H1 (cell line): ENCODE measurements around the gene GIMD1. TPM values are rescaled to one million over a fixed set of nuclear protein-coding genes. Genes with fewer than 3 reads are reported as not detected.

Source experiments
- CTCF ChIA-PET: fragments of 300-600 bp; sonication (Branson Sonifier 250); formaldehyde crosslinking; loops from one replicate; lab custom pipeline; 2021; ENCODE audit not compliant: partially characterized antibody; lab: Charles Lee
- POLR2A ChIA-PET: fragments of 300-600 bp; sonication (Branson Sonifier 250); formaldehyde crosslinking; loops from one replicate; lab custom pipeline; 2021; ENCODE audit warnings: inconsistent platforms; ENCODE audit not compliant: partially characterized antibody; lab: Charles Lee
- DNase-seq, 2 experiments: peaks; one replicate each; pipeline versions ENCODE4 v3.0.0 to v3.0.0-alpha.2; 2010 to 2022; ENCODE audit warnings: low spot score in 2 of 2, low read depth in 1 of 2, mixed read lengths in 1 of 2
- FAIRE-seq: peaks from 2 replicates; lab custom pipeline; 2011; peaks lifted over from hg19 to GRCh38; lab: Jason Lieb, UNC
- H2AFZ ChIP-seq: 2 replicates; pipeline ENCODE4 v1.8.1; 2012; ENCODE audit warnings: low read length, inconsistent platforms
- H2AK5ac ChIP-seq: 2 replicates; pipeline ENCODE4 v1.6.1; 2013; ENCODE audit warnings: low read depth, low read length
- H2BK120ac ChIP-seq: replicated peaks from 2 replicates; pipeline ENCODE3; 2013; ENCODE audit warnings: low read depth, low read length, inconsistent platforms
- H2BK12ac ChIP-seq: 2 replicates; pipeline ENCODE4 v1.6.1; 2013; ENCODE audit warnings: low read depth, low read length
- H2BK15ac ChIP-seq: 2 replicates; pipeline ENCODE4 v1.6.1; 2013; ENCODE audit warnings: low read length
- H2BK20ac ChIP-seq: 2 replicates; pipeline ENCODE4 v1.6.1; 2013; ENCODE audit warnings: low read length
- H2BK5ac ChIP-seq: 2 replicates; pipeline ENCODE4 v1.6.1; 2013; ENCODE audit warnings: low read depth, low read length
- H3K14ac ChIP-seq: 2 replicates; pipeline ENCODE4 v1.6.1; 2013; ENCODE audit warnings: inconsistent platforms; ENCODE audit not compliant: insufficient read length
- H3K18ac ChIP-seq: 2 replicates; pipeline ENCODE4 v1.6.1; 2013; ENCODE audit warnings: low read length; ENCODE audit errors: extremely low read depth
- H3K23ac ChIP-seq: 2 replicates; pipeline ENCODE4 v1.6.1; 2013; ENCODE audit warnings: inconsistent platforms; ENCODE audit not compliant: insufficient read length
- H3K23me2 ChIP-seq: 2 replicates; pipeline ENCODE4 v1.6.1; 2013; ENCODE audit warnings: low read depth, low read length
- H3K27ac ChIP-seq: 2 replicates; pipeline ENCODE4 v1.6.1; 2011; ENCODE audit warnings: low read depth, low read length, inconsistent platforms
- H3K27me3 ChIP-seq, 4 experiments: replicated peaks in 1 of 4; 1 replicate in 1 of 4; 2 replicates in 3 of 4; pipeline versions ENCODE4 v1.6.1 to v1.8.1; 2011 to 2013; ENCODE audit warnings: low read length in 3 of 4, mild to moderate bottlenecking in 3 of 4, inconsistent platforms in 2 of 4, mixed read lengths in 2 of 4, moderate library complexity in 1 of 4; ENCODE audit not compliant: control insufficient read depth in 3 of 4, insufficient read depth in 3 of 4; ENCODE audit errors: extremely low read depth in 1 of 4
- H3K36me3 ChIP-seq, 4 experiments: 2 replicates each; pipeline versions ENCODE4 v1.6.1 to v1.8.1; 2011 to 2013; ENCODE audit warnings: mild to moderate bottlenecking in 4 of 4, low read length in 3 of 4, moderate library complexity in 2 of 4, control low read depth in 1 of 4, inconsistent platforms in 1 of 4; ENCODE audit not compliant: insufficient read depth in 4 of 4, control insufficient read depth in 2 of 4
- H3K4ac ChIP-seq: replicated peaks from 2 replicates; pipeline ENCODE3; 2013; ENCODE audit warnings: low read length, low read depth, mixed read lengths, inconsistent platforms; ENCODE audit not compliant: insufficient read length
- H3K4me1 ChIP-seq, 4 experiments: replicated peaks in 1 of 4; 1 replicate in 1 of 4; 2 replicates in 3 of 4; pipeline versions ENCODE4 v1.6.1 to v1.8.1; 2011 to 2013; ENCODE audit warnings: low read length in 3 of 4, inconsistent platforms in 2 of 4, mixed read lengths in 1 of 4; ENCODE audit not compliant: insufficient read depth in 4 of 4, control insufficient read depth in 3 of 4
- H3K4me2 ChIP-seq, 2 experiments: 2 replicates each; pipeline versions ENCODE4 v1.6.1 to v1.8.1; 2011 to 2013; ENCODE audit warnings: low read depth in 2 of 2, low read length in 2 of 2, control low read depth in 1 of 2, inconsistent platforms in 1 of 2, mild to moderate bottlenecking in 1 of 2; ENCODE audit not compliant: insufficient read depth in 1 of 2
- H3K4me3 ChIP-seq, 4 experiments: fragments of 200-600, 300-600 bp in 1 of 4; sonication (generic), shearing (Covaris generic), sonication (Bioruptor Twin) in 1 of 4; 2 replicates each; pipeline versions ENCODE4 v1.5.1 to v1.8.1; 2011 to 2016; ENCODE audit warnings: low read length in 4 of 4, low read depth in 3 of 4, control low read depth in 2 of 4, inconsistent platforms in 2 of 4, mild to moderate bottlenecking in 2 of 4, mixed read lengths in 1 of 4, moderate library complexity in 1 of 4; ENCODE audit not compliant: insufficient read depth in 2 of 4; ENCODE audit errors: extremely low read depth in 1 of 4
- H3K56ac ChIP-seq: replicated peaks from 2 replicates; pipeline ENCODE3; 2013; ENCODE audit warnings: low read depth, mild to moderate bottlenecking, mixed read lengths, low read length, inconsistent platforms; ENCODE audit not compliant: insufficient read length
- H3K79me1 ChIP-seq: 2 replicates; pipeline ENCODE4 v1.6.1; 2013; ENCODE audit warnings: low read depth, low read length, control low read depth
- H3K79me2 ChIP-seq, 2 experiments: 2 replicates each; pipeline versions ENCODE4 v1.6.1 to v1.8.1; 2012 to 2013; ENCODE audit warnings: low read length in 2 of 2, mild to moderate bottlenecking in 2 of 2, inconsistent platforms in 1 of 2; ENCODE audit not compliant: insufficient read depth in 2 of 2, control insufficient read depth in 1 of 2
- H3K9ac ChIP-seq, 4 experiments: replicated peaks in 1 of 4; 1 replicate in 1 of 4; 2 replicates in 3 of 4; pipeline versions ENCODE4 v1.6.1 to v1.8.1; 2011 to 2013; ENCODE audit warnings: low read depth in 3 of 4, low read length in 3 of 4, control low read depth in 2 of 4, mild to moderate bottlenecking in 2 of 4, moderate library complexity in 2 of 4, inconsistent platforms in 1 of 4; ENCODE audit errors: extremely low read depth in 1 of 4
- H3K9me3 ChIP-seq, 2 experiments: 2 replicates each; pipeline versions ENCODE4 v1.6.1 to v1.8.1; 2012 to 2013; ENCODE audit warnings: mild to moderate bottlenecking in 2 of 2, moderate library complexity in 2 of 2, control low read depth in 1 of 2, inconsistent platforms in 1 of 2, low read depth in 1 of 2, low read length in 1 of 2, mixed read lengths in 1 of 2; ENCODE audit not compliant: insufficient read depth in 2 of 2
- H4K20me1 ChIP-seq, 2 experiments: replicated peaks in 1 of 2; 2 replicates each; pipeline versions ENCODE3 to v1.8.1; 2011 to 2013; ENCODE audit warnings: inconsistent platforms in 2 of 2, low read length in 2 of 2, mild to moderate bottlenecking in 1 of 2; ENCODE audit not compliant: insufficient read depth in 2 of 2, control insufficient read depth in 1 of 2
- H4K5ac ChIP-seq: 2 replicates; pipeline ENCODE4 v1.6.1; 2013; ENCODE audit warnings: low read length, low read depth, mixed read lengths, inconsistent platforms; ENCODE audit not compliant: insufficient read length
- H4K8ac ChIP-seq: 2 replicates; pipeline ENCODE4 v1.8.0; 2013; ENCODE audit warnings: mild to moderate bottlenecking, moderate library complexity, low read length, inconsistent platforms; ENCODE audit not compliant: insufficient read depth; ENCODE audit errors: extremely low read depth
- H4K91ac ChIP-seq: replicated peaks from 2 replicates; pipeline ENCODE3; 2013; ENCODE audit warnings: low read length, mixed read lengths, inconsistent platforms; ENCODE audit not compliant: insufficient read length
- ASH2L ChIP-seq: fragments of 200-600, 300-600 bp; sonication (generic); IDR thresholded peaks from one replicate; pipeline ENCODE4 v1.7.1; 2017; ENCODE audit warnings: low read length
- CHD2 ChIP-seq: IDR thresholded peaks from 2 replicates; pipeline ENCODE4 v1.6.1; 2012; ENCODE audit warnings: low read length, improper control_type of control experiment
- EGR1 ChIP-seq: IDR thresholded peaks from 2 replicates; pipeline ENCODE4 v1.6.1; 2011; ENCODE audit warnings: low read depth, low read length, borderline replicate concordance
- EP300 ChIP-seq, 2 experiments: IDR thresholded peaks; 1 replicate in 1 of 2; 2 replicates in 1 of 2; pipeline ENCODE4 v1.6.1; 2011 to 2012; ENCODE audit warnings: low read depth in 2 of 2, low read length in 2 of 2, mild to moderate bottlenecking in 2 of 2, borderline replicate concordance in 1 of 2, inconsistent platforms in 1 of 2, moderate library complexity in 1 of 2
- GTF2F1 ChIP-seq: IDR thresholded peaks from 2 replicates; pipeline ENCODE4 v1.6.1; 2012; ENCODE audit warnings: low read depth, low read length, improper control_type of control experiment, borderline replicate concordance
- HDAC2 ChIP-seq, 2 experiments: fragments of 300-600 bp in 1 of 2; sonication (generic) in 1 of 2; IDR thresholded peaks; 2 replicates each; pipeline ENCODE4 v1.6.1; 2011 to 2012; ENCODE audit warnings: low read depth in 2 of 2, low read length in 2 of 2, mild to moderate bottlenecking in 2 of 2, moderate library complexity in 2 of 2, borderline replicate concordance in 1 of 2, inconsistent platforms in 1 of 2
- JUN ChIP-seq: IDR thresholded peaks from 2 replicates; pipeline ENCODE4 v1.6.1; 2011; ENCODE audit warnings: low read depth, mild to moderate bottlenecking, improper control_type of control experiment, low read length
- KDM1A ChIP-seq: fragments of 200-600, 300-600 bp; sonication (generic); IDR thresholded peaks from 2 replicates; pipeline ENCODE4 v1.7.1; 2016; ENCODE audit warnings: mild to moderate bottlenecking, low read length, borderline replicate concordance
- NANOG ChIP-seq: IDR thresholded peaks from 2 replicates; pipeline ENCODE4 v1.6.1; 2011; ENCODE audit warnings: low read length, low read depth, mild to moderate bottlenecking, inconsistent platforms; ENCODE audit not compliant: insufficient read depth, poor library complexity, severe bottlenecking
- NRF1 ChIP-seq: IDR thresholded peaks from 2 replicates; pipeline ENCODE4 v1.6.1; 2011; ENCODE audit warnings: mild to moderate bottlenecking, low read depth, low read length, improper control_type of control experiment
- POU5F1 ChIP-seq: IDR thresholded peaks from 2 replicates; pipeline ENCODE4 v1.6.1; 2011; ENCODE audit warnings: low read depth, mild to moderate bottlenecking, low read length, moderate library complexity
- RNF2 ChIP-seq: fragments of 200-900, 300-1000 bp; sonication (generic); IDR thresholded peaks from 2 replicates; pipeline ENCODE4 v1.7.1; 2016; ENCODE audit warnings: borderline replicate concordance, low read depth, mild to moderate bottlenecking, antibody characterized with exemption, low read length; ENCODE audit not compliant: poor library complexity, severe bottlenecking; ENCODE audit errors: missing control alignments
- SIRT6 ChIP-seq: IDR thresholded peaks from one replicate; pipeline ENCODE4 v1.7.1; 2012; ENCODE audit warnings: low read length, inconsistent platforms
- SP1 ChIP-seq: IDR thresholded peaks from 2 replicates; pipeline ENCODE4 v1.6.1; 2011; ENCODE audit warnings: low read depth, low read length
- TAF1 ChIP-seq: IDR thresholded peaks from 2 replicates; pipeline ENCODE4 v1.6.1; 2011; ENCODE audit warnings: mild to moderate bottlenecking, low read depth, low read length
- TBP ChIP-seq: IDR thresholded peaks from 2 replicates; pipeline ENCODE4 v1.6.1; 2011; ENCODE audit warnings: low read depth, low read length, improper control_type of control experiment
- polyA plus RNA-seq, 7 experiments: library from polyadenylated mRNA; depleted of rRNA in 3 of 7; stranded (reverse) in 5 of 7; unstranded in 2 of 7; fragments of >200 nt in 5 of 7; fragments of 200-250 nt in 2 of 7; gene quantifications; 1 replicate in 5 of 7; 2 replicates in 1 of 7; 4 replicates in 1 of 7; pipeline versions ENCODE4 v1.2.1 to v1.2.3, GENCODE V29; 2011 to 2013; ENCODE audit warnings: missing spikeins in 2 of 7, mixed read lengths in 2 of 7
- total RNA-seq: library from RNA; stranded (reverse); fragmentation: NEBNext Ultra II Directional; extraction: Animal tissue kit (Norgen Biotek cat#: 25700); gene quantifications from 2 replicates; pipeline ENCODE4 v1.2.1, GENCODE V29; 2021

The GIMD1 gene
- total and polyA plus RNA-seq, 2 of the 8 experiments (the other 6 are each of a cell fraction or from before 2014, with no cell fraction given), result not detected

DNA sequence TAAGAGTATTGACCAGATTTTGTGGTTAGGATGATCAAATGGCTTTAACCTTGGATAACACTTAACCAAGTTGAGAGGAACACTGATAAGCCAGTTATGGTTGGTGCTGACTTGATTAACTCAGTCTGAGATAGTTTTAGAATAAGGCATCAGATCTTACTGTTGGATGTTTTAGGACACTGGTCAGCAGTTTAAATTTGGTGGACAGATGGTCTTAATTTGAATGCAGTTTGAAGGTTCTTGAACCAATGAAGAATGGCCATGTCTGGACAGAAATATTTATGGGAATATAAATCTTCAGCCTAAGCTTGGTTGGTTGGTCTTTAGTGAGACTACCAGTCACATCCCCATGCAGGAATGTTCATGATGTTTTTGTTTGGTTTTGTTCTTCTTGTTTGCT, 2.6 kb upstream of the GIMD1 start:
- Histone ChIP-seq H3K4ac (no peak overlapping the region), H3K23me2 (no peaks in the 10 kb centered on the region), H3K4me2 (no peak overlapping the region), H3K56ac (no peak overlapping the region), H3K9ac (no peak overlapping the region), H3K23ac (no peak overlapping the region), H4K8ac (no peak overlapping the region), H2AFZ (peak overlapping the region; percentile 89; the same call in 1 of the 2 replicates), H3K27ac (no peak overlapping the region), H3K4me1 (no peaks in the 10 kb centered on the region), H2BK12ac (no peak overlapping the region), H2BK120ac (no peak overlapping the region), H3K4me3 (no peak overlapping the region), H2BK15ac (no peak overlapping the region), H2BK20ac (no peak overlapping the region), H3K79me1 (no peaks in the 10 kb centered on the region), H3K18ac (no peak overlapping the region), H2BK5ac (no peak overlapping the region), H3K27me3 (no peaks in the 10 kb centered on the region), H4K91ac (no peak overlapping the region), H3K9me3 (no peaks in the 10 kb centered on the region), H4K5ac (no peak overlapping the region), H3K79me2 (no peaks in the 10 kb centered on the region), H2AK5ac (no peak overlapping the region), H3K36me3 (no peaks in the 10 kb centered on the region), H4K20me1 (no peaks in the 10 kb centered on the region), H3K14ac (no peak overlapping the region)
- POLR2A ChIA-PET, result no interaction called here
- FAIRE-seq, result no peak
- CTCF ChIA-PET, result interaction anchor here (0.6 to 4.5 kb wide), 14 partner anchors 11 to 438 kb away, joined by 3 to 36 read pairs (median 4); no protein-coding TSS in a partner anchor
- DNase-seq, result no peak
- TF ChIP-seq HDAC2 (IDR thresholded peaks at IDR 0.05; ENCODE audit: borderline replicate concordance in 1 of 2, low read depth in 2 of 2, low read length in 2 of 2) (no peak), SIRT6 (no peak), TAF1 (no peak), RNF2 (no peak), TBP (no peak), NANOG (no peak), POU5F1 (no peak), EGR1 (no peak), NRF1 (no peak), ASH2L (no peak), KDM1A (no peak), CHD2 (no peak), GTF2F1 (no peak), SP1 (no peak), EP300 (IDR thresholded peaks at IDR 0.05; ENCODE audit: borderline replicate concordance in 1 of 2, low read depth in 2 of 2, low read length in 2 of 2) (no peak), JUN (no peak)
